Measurements from ENCODE around the gene ZSCAN10. TPM values are rescaled to one million over a fixed set of nuclear protein-coding genes. Genes with fewer than 3 reads are reported as not detected.

Gene ZSCAN10
- polyA plus RNA-seq, 1 donor (not counting 4 experiments of a cell fraction or from before 2014, with no cell fraction given), result not detected

- H3K4me1 ChIP-seq (ENCODE audit: control insufficient read depth, extremely low read depth, insufficient read depth, low read length), result peaks cover 5% of the 10 kb centered on the region
- no peak overlapping the region for H3K27ac ChIP-seq (ENCODE audit: control insufficient read depth, insufficient read depth, low read length)
- dilution Hi-C loops (cut with MboI; ENCODE audit: extremely low pct_ligation_motif_present, low sequenced_read_pairs), result no loop called here
- no peak overlapping the region for H3K9ac ChIP-seq (ENCODE audit: control insufficient read depth, extremely low read depth, insufficient read depth, low read length)
- DNase-seq (ENCODE audit: low read depth, low spot score) (no peak), FAIRE-seq (no peak)
- H4K20me1 ChIP-seq (ENCODE audit: control insufficient read depth, extremely low read depth, insufficient read depth, low read length), result no peaks in the 10 kb centered on the region
- no peak overlapping the region for H3K4me2 ChIP-seq (ENCODE audit: control insufficient read depth, extremely low read depth, insufficient read depth, low read depth, low read length)
- H3K9me3 ChIP-seq (ENCODE audit: control insufficient read depth, low read depth, low read length), result no peaks in the 10 kb centered on the region
- TF ChIP-seq, protein P1, sequence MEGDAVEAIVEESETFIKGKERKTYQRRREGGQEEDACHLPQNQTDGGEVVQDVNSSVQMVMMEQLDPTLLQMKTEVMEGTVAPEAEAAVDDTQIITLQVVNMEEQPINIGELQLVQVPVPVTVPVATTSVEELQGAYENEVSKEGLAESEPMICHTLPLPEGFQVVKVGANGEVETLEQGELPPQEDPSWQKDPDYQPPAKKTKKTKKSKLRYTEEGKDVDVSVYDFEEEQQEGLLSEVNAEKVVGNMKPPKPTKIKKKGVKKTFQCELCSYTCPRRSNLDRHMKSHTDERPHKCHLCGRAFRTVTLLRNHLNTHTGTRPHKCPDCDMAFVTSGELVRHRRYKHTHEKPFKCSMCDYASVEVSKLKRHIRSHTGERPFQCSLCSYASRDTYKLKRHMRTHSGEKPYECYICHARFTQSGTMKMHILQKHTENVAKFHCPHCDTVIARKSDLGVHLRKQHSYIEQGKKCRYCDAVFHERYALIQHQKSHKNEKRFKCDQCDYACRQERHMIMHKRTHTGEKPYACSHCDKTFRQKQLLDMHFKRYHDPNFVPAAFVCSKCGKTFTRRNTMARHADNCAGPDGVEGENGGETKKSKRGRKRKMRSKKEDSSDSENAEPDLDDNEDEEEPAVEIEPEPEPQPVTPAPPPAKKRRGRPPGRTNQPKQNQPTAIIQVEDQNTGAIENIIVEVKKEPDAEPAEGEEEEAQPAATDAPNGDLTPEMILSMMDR (optimal IDR thresholded peaks at IDR 0.05 in 1 of 3, IDR thresholded peaks at IDR 0.05 in 1 of 3, conservative IDR thresholded peaks at IDR 0.05 in 1 of 3; ENCODE audit: extremely low read depth in 1 of 3, insufficient read depth in 2 of 3, low read length in 3 of 3), result no peak
- no peak for TF ChIP-seq EZH2 (IDR thresholded peaks at IDR 0.05; ENCODE audit: low read length)
- H3K4me3 ChIP-seq (ENCODE audit: control insufficient read depth in 2 of 3, extremely low read depth in 1 of 3, insufficient read depth in 2 of 3, low read depth in 1 of 3, low read length in 3 of 3), result no peak overlapping the region
- H3K27me3 ChIP-seq (ENCODE audit: control insufficient read depth, extremely low read depth, insufficient read depth, low read length), result no peaks in the 10 kb centered on the region
- H2AFZ ChIP-seq (ENCODE audit: control insufficient read depth, low read length), result no peak overlapping the region
- H3K36me3 ChIP-seq (ENCODE audit: control insufficient read depth in 2 of 2, extremely low read depth in 1 of 2, insufficient read depth in 2 of 2, low read length in 2 of 2), result peaks cover 0 to 8% of the 10 kb centered on the region in 2 experiments
- H3K79me2 ChIP-seq (ENCODE audit: control insufficient read depth, insufficient read depth, low read length), result peaks cover 32% of the 10 kb centered on the region
- H3K9me1 ChIP-seq (ENCODE audit: control insufficient read depth, extremely low read depth, insufficient read depth, low read length), result no peaks in the 10 kb centered on the region
These were observed 38.2 kb upstream of the ZSCAN10 start for GRCh38 chr16:3137267-3137666.

DNA sequence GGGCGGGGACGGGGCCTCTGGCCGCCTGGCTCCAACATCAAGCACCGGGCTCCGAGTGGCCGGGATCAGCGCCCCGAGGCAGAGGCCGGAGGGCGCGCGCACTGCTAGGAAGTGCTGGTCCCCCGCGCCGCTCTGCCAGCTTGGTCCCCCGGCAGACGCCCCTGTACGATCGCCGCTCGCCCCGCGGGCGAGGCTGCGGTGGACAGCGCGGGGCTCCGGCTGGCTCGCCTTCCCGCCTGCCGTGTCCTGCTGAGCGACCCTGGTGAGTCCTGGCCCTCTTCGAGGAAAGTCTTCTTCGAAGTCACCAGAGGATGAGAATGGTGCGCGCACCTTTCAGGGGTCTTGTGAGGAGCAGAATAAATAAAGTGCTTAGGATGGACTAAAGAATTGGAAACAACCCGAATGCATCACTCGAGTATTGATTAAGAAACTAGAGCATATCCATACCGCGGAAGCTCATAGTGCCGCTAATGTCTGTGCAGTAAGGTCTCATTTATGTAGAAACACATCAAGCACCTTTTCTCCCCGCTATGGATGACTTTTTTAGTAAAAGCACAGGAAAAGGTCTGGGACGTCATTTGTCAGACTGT is 36.1 kb upstream of the ZSCAN10 start:
- Histone ChIP-seq H3K9ac (ENCODE audit: control insufficient read depth, extremely low read depth, insufficient read depth, low read length) (peak overlapping the region; percentile 91), H3K79me2 (ENCODE audit: control insufficient read depth, insufficient read depth, low read length) (peaks cover 36% of the 10 kb centered on the region), H3K9me3 (ENCODE audit: control insufficient read depth, low read depth, low read length) (no peaks in the 10 kb centered on the region), H3K4me2 (ENCODE audit: control insufficient read depth, extremely low read depth, insufficient read depth, low read depth, low read length) (peak overlapping the region; percentile 89), H4K20me1 (ENCODE audit: control insufficient read depth, extremely low read depth, insufficient read depth, low read length) (no peaks in the 10 kb centered on the region), H3K4me3 (ENCODE audit: control insufficient read depth in 2 of 3, extremely low read depth in 1 of 3, insufficient read depth in 2 of 3, low read depth in 1 of 3, low read length in 3 of 3) (peak overlapping the region; percentile 90 to 100 (median 98)), H2AFZ (ENCODE audit: control insufficient read depth, low read length) (peak overlapping the region; percentile 90), H3K9me1 (ENCODE audit: control insufficient read depth, extremely low read depth, insufficient read depth, low read length) (no peaks in the 10 kb centered on the region), H3K27ac (ENCODE audit: control insufficient read depth, insufficient read depth, low read length) (peak overlapping the region; percentile 78), H3K4me1 (ENCODE audit: control insufficient read depth, extremely low read depth, insufficient read depth, low read length) (peaks cover 5% of the 10 kb centered on the region), H3K27me3 (ENCODE audit: control insufficient read depth, extremely low read depth, insufficient read depth, low read length) (no peaks in the 10 kb centered on the region), H3K36me3 (ENCODE audit: control insufficient read depth in 2 of 2, extremely low read depth in 1 of 2, insufficient read depth in 2 of 2, low read length in 2 of 2) (peaks cover 3 to 4% of the 10 kb centered on the region in 2 experiments)
- FAIRE-seq (no peak), DNase-seq (ENCODE audit: low read depth, low spot score) (no peak)
- TF ChIP-seq, protein P1 (optimal IDR thresholded peaks at IDR 0.05 in 1 of 3, IDR thresholded peaks at IDR 0.05 in 1 of 3, conservative IDR thresholded peaks at IDR 0.05 in 1 of 3; ENCODE audit: extremely low read depth in 1 of 3, insufficient read depth in 2 of 3, low read length in 3 of 3), result no peak
- TF ChIP-seq EZH2 (IDR thresholded peaks at IDR 0.05; ENCODE audit: low read length), result no peak
- dilution Hi-C loops (cut with MboI; ENCODE audit: extremely low pct_ligation_motif_present, low sequenced_read_pairs), result no loop called here

Measured in keratinocyte (primary cell).